NCI-H1048 (cell line): ENCODE measurements around the gene RNF112.

ENCODE experiments used
- DNase-seq: peaks from one replicate; lab custom pipeline; 2025; lab: John Stamatoyannopoulos, UW

Gene RNF112

DNA sequence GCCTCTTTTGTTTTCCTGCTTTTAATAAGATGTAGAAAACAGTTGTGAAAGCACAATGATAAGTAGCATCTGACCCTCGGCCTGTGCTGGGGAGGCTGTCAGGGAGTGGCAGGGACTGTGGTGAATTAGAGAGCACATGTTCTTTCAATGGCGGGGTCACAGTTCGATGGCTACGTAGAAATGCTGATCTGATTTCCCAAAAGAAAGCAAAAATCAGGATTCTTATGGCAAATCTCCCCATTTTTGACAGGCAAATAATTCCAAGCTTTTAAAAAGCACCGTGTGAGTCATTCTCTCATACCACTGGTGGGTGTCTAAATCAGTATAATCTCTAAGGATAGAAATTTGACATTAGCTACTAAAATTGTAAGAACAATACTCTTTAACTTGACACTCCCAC, 36.9 kb upstream of the RNF112 start:
- no peak for DNase-seq

- no peak for DNase-seq
Observed at GRCh38 chr17:19375732-19376131, 35.3 kb upstream of the RNF112 start.

- DNase-seq = no peak
Observed at GRCh38 chr17:19376811-19377210, 34.2 kb upstream of the RNF112 start.

GRCh38 chr17:19377602-19378415, 33.2 kb upstream of the RNF112 start:
- peak; percentile 91 for DNase-seq

DNA sequence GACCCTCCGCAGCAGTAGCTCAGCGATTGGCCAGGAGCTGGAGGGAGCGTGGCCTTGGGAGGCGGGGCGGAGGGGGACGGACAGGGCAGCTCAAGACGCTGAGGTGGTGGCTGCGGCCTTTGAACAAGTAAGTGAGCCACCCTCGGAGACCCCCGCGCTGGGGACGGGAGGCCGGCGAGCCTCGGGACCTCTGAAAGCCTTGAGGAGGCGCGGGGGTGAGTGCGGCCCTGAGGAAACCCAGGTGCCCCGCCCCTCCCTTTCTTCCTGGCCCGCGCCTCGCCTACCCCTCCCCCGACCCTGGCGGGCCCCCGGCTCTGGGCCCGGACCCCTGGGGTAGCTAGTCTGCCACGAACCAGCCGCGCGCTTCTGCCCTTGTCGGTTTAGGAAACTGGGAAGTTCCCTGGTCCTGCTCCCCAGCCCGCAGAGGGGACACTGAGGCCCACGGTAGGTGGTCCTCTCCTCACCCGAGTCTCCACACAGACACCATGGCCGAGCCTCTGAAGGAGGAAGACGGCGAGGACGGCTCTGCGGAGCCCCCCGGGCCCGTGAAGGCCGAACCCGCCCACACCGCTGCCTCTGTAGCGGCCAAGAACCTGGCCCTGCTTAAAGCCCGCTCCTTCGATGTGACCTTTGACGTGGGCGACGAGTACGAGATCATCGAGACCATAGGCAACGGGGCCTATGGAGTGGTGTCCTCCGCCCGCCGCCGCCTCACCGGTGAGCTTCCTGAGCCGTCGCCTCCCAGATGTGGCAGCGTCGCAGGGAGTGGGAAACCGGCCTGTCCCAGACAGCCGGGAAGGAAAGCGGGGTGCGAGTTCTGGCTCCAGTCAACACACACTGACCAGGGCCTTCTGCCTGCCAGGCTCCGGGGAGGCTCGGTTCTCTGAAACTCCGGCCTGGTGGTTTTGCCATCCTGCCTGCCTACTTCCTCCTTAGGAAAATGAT, 32.3 kb upstream of the RNF112 start, which contains the start of gene MAPK7:
Gene MAPK7 (plus strand): TSS at position 83 of the 945 bp plus-strand sequence. CDS start 403 bp downstream, at position 486.
- no peak for DNase-seq

- DNase-seq = no peak
Observed at GRCh38 chr17:19379361-19380065, 31.5 kb upstream of the RNF112 start.

DNA sequence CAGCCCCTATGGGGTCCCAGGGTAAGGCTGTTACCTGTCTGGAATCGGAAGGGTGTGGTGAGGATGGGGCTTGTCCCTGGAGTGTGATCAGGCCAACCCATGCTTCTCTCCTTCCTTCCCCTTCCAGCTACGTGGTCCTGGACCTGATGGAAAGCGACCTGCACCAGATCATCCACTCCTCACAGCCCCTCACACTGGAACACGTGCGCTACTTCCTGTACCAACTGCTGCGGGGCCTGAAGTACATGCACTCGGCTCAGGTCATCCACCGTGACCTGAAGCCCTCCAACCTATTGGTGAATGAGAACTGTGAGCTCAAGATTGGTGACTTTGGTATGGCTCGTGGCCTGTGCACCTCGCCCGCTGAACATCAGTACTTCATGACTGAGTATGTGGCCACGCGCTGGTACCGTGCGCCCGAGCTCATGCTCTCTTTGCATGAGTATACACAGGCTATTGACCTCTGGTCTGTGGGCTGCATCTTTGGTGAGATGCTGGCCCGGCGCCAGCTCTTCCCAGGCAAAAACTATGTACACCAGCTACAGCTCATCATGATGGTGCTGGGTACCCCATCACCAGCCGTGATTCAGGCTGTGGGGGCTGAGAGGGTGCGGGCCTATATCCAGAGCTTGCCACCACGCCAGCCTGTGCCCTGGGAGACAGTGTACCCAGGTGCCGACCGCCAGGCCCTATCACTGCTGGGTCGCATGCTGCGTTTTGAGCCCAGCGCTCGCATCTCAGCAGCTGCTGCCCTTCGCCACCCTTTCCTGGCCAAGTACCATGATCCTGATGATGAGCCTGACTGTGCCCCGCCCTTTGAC, 30.3 kb upstream of the RNF112 start:
- no peak for DNase-seq

- no peak for DNase-seq
Observed at GRCh38 chr17:19381361-19381740, 29.7 kb upstream of the RNF112 start.

- DNase-seq = no peak
Observed at GRCh38 chr17:19381741-19382444, 29.1 kb upstream of the RNF112 start.

DNA sequence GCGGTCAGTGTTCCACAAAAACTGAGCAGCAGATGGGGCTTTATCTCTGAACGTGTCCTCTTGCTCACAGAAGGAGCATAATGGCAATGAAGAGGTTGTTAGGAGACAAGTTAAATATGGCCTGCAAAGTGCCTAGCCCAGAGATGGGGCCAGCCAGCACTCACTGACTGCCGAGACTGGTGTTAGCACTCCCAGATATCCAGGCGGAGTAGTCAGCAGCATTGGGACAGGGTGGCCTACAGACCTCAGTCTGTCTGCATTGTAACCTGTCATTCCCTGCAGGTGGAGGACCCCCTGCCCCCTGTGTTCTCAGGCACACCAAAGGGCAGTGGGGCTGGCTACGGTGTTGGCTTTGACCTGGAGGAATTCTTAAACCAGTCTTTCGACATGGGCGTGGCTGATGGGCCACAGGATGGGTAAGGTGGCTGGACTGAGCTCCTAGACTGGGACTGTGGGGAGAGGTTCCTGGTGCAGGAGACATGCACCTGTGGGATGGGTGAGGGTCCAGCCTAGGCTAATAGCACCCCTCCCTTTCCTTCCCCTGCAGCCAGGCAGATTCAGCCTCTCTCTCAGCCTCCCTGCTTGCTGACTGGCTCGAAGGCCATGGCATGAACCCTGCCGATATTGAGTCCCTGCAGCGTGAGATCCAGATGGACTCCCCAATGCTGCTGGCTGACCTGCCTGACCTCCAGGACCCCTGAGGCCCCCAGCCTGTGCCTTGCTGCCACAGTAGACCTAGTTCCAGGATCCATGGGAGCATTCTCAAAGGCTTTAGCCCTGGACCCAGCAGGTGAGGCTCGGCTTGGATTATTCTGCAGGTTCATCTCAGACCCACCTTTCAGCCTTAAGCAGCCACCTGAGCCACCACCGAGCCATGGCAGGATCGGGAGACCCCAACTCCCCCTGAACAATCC, 28.2 kb upstream of the RNF112 start:
- no peak for DNase-seq

DNA sequence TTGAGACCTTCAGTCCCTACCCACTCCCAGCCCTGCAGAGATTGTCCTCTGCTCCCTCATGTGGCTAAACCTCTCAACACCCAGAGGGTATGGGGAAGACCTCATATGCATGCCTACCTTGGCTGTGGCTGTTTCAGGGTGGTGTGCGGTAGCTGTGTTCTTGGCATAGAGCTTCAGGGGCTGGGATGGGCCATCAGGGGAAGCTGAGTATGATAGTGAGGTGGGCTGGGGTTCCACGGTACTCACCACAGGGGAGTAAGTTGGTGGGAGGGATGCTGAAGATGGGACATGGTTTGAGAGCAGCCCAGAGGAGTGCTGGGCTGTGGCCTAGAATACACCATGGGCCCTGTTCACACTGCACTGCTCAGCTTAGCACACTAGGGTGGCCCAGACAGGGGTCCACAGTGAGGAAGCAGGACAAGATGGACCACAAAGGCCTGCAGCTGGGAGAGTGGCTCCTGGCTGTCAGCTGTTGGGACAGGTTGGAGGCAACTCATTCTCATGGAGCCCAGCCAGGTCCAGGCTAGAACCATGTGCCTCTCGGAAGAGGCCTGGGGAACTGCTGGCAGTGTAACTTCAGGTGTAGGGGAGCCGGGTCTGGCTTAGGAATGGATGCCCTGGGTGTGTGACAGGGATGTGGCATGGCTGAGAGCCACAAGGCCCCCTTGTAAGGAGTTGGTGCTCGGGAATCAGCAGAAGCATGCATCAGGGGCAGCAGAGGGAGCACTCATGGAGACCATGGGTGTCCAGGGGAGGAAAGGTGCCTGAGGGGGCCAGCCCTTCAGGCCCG, 27.2 kb upstream of the RNF112 start:
- DNase-seq = no peak

DNA sequence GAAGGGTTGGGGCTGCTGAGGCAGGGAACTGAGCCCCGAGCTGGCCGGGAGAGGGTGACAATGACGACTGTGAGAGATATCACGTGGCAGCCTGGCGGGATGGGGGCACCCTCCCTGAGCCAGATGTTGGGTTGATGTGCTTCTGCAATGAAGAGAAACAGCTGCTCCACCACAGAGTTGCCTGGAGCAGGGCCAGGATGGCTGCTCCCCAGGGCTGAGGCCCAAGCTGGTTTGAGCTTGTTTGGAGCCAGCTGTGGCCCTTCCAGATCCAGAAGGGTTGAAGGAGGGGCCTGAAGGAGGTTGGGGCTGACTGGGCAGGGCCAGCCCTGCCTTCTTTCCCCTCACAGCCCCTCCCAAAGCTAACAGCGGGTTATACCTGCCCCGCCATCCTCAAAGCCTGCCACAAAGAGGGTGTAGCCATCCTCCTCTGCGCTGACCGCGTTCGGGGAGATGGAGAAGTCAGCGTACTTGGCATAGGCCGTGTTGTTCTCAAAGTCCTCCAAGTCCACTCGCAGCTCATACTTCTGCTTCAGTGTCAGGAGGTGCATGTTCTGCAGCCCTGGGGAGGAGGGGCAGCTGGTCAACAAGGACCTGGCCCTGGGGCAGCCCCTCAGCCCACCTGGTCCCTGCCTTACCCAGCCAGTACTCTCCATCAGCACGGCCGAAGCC, 26.2 kb upstream of the RNF112 start:
- no peak for DNase-seq

DNA sequence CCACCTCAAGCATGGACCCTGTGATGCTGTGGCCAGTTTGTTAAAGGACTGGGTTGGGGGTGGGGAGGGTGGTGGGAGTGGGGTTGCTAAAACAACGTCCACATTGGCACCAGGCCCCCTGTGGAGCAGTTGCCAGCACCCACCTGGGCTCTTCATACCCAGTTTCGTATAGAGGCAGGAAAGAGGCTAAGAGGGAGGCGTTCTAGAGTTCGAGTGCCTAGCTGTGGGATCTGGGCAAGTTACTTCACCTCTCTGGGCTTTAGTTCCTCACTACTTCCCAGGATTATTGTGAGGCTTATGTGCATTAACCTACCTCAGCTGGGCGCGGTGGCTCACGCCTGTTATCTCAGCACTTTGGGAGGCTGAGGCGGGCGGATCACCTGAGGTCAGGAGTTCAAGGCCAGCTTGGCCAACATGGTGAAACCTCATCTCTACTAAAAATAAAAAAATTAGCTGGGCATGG, 25.5 kb upstream of the RNF112 start:
- DNase-seq = no peak

GRCh38 chr17:19386051-19386929, 24.7 kb upstream of the RNF112 start:
- no peak for DNase-seq

DNA sequence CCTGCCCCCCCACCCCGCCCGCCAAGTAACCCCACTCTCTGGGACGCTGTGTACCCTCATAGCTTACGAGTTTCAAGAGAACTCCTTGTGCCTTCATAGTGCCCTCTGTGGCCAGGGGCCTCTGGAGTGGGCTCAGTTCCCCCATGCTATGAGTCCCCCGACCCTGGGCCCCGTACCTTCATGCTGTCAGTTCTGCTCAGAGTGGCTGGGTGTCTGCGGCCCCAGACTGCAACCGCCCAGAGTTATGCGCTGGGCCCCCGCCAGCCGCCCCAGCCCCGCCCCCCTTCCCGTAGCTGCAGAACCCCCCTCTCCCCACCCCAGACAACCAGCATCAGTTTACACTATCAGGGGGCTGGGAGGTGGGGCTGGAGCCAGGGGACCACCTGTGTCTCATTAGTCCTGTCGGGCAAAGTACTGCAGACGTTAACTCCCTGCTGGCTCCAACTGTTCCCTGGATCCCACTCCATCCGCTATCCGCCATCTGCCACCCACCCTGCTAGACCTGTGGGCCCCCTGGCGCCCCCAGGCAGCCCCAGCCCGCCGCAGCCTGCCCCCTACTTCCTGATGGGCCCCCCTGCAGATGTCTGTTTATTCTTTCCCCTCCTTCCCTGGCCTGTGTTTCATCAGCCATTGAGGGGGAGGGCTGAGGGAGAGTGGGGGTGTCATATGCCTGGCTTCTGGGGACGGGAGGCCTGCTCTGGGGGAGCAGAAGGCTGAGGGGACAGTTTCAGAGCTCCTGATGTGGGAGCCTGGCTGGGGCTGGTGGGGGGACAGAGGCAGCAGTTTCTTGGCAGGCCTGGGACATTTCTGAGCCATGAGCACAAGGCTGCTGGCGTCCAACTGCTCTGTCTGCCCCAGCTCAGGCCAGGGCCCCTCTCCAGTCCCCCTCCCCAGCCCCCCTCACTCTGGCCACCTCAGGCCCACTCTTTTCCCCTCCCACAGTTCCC, 23.8 kb upstream of the RNF112 start, which contains the start of gene MFAP4:
Gene MFAP4 (minus strand): TSS at position 217 of the 947 bp plus-strand sequence. CDS start 35 bp downstream, at position 182.
- no peak for DNase-seq
